K562 (cell line): ENCODE measurements around the gene BCAR1. TPM values are rescaled to one million over a fixed set of nuclear protein-coding genes. Genes with fewer than 3 reads are reported as not detected.

Experiments
- ATAC-seq: fragments of 200-7000 bp; cut with Tn5 transposase; 3 replicates; pipeline ENCODE4 v1.9.1; 2020; ENCODE audit warnings: moderate library complexity
- BruUV-seq: library from RNA; stranded (reverse); fragments of 400-500 nt; replicated peaks from 2 replicates; lab custom pipeline; 2021; lab: Mats Ljungman, UMichigan
- CTCF ChIA-PET: fragments of 300-600 bp; formaldehyde crosslinking; extraction: SDS; loops from one replicate; lab custom pipeline; 2021; ENCODE audit warnings: low intra/inter-chr PET ratio; lab: Yijun Ruan, JAX
- POLR2A ChIA-PET: fragments of 300-600, 350-650 bp; sonication (Branson Sonifier 250); formaldehyde crosslinking; extraction: SDS; loops from one replicate; lab custom pipeline; 2021; ENCODE audit warnings: antibody characterized with exemption, inconsistent platforms; lab: Yijun Ruan, JAX
- DNase-seq, 4 experiments: peaks; one replicate each; pipeline versions ENCODE4 v3.0.0 to v3.0.0-alpha.2; 2011 to 2018; ENCODE audit warnings: low spot score in 3 of 4, mixed read lengths in 3 of 4; ENCODE audit errors: extremely low read depth in 1 of 4
- FAIRE-seq: peaks from 2 replicates; lab custom pipeline; 2011; peaks lifted over from hg19 to GRCh38; lab: Jason Lieb, UNC
- H2AFZ ChIP-seq: 2 replicates; pipeline ENCODE4 v1.6.0; 2011; ENCODE audit warnings: low read depth, low read length, control low read depth, inconsistent platforms
- H3K27ac ChIP-seq: fragments of 200-600 bp; 3 replicates; pipeline ENCODE4 v1.8.0; 2011; ENCODE audit warnings: low read depth, mild to moderate bottlenecking, control low read depth, inconsistent platforms, low read length, moderate library complexity, mixed read lengths; ENCODE audit errors: extremely low read depth
- H3K27me3 ChIP-seq, 2 experiments: fragments of 300-600 bp in 1 of 2; 2 replicates in 1 of 2; 3 replicates in 1 of 2; pipeline versions ENCODE4 v1.6.0 to v1.8.0; 2011; ENCODE audit warnings: inconsistent platforms in 2 of 2, low read length in 2 of 2, mild to moderate bottlenecking in 1 of 2, mixed read lengths in 1 of 2, moderate library complexity in 1 of 2; ENCODE audit not compliant: control insufficient read depth in 2 of 2, insufficient read depth in 2 of 2
- H3K36me3 ChIP-seq: fragments of 300-600 bp; 3 replicates; pipeline ENCODE4 v1.8.0; 2011; ENCODE audit warnings: mild to moderate bottlenecking, low read length, inconsistent platforms; ENCODE audit not compliant: control insufficient read depth, insufficient read depth
- H3K4me1 ChIP-seq, 2 experiments: fragments of 200-600 bp in 1 of 2; replicated peaks in 1 of 2; 2 replicates in 1 of 2; 3 replicates in 1 of 2; pipeline versions ENCODE4 v1.5.1 to v1.8.0; 2011; ENCODE audit warnings: inconsistent platforms in 2 of 2, low read length in 2 of 2, mild to moderate bottlenecking in 1 of 2, mixed read lengths in 1 of 2, moderate library complexity in 1 of 2; ENCODE audit not compliant: control insufficient read depth in 2 of 2, insufficient read depth in 2 of 2
- H3K4me2 ChIP-seq: 2 replicates; pipeline ENCODE4 v1.6.1; 2011; ENCODE audit warnings: low read length, control low read depth, inconsistent platforms, mixed read lengths; ENCODE audit not compliant: insufficient read depth
- H3K4me3 ChIP-seq: fragments of 200-600 bp; sonication (generic), shearing (Covaris generic); 2 replicates; pipeline ENCODE4 v1.5.1; 2016; ENCODE audit warnings: control low read depth, inconsistent platforms
- H3K79me2 ChIP-seq: fragments of 200-600 bp; 3 replicates; pipeline ENCODE4 v1.8.0; 2011; ENCODE audit warnings: low read length, inconsistent platforms; ENCODE audit not compliant: control insufficient read depth, insufficient read depth
- H3K9ac ChIP-seq, 2 experiments: 2 replicates each; pipeline versions ENCODE4 v1.6.0 to v1.6.1; 2011; ENCODE audit warnings: low read depth in 2 of 2, low read length in 2 of 2, control low read depth in 1 of 2, inconsistent platforms in 1 of 2, mild to moderate bottlenecking in 1 of 2, mixed read lengths in 1 of 2; ENCODE audit not compliant: insufficient read depth in 1 of 2
- H3K9me1 ChIP-seq: one replicate; pipeline ENCODE4 v1.6.0; 2011; ENCODE audit warnings: inconsistent platforms, mild to moderate bottlenecking, low read length, moderate library complexity; ENCODE audit not compliant: control insufficient read depth, insufficient read depth
- H3K9me3 ChIP-seq: replicated peaks from 2 replicates; pipeline ENCODE4 v1.5.1; 2011; ENCODE audit warnings: low read depth, low read length, inconsistent platforms; ENCODE audit not compliant: control insufficient read depth, insufficient read depth
- H4K20me1 ChIP-seq: replicated peaks from 2 replicates; pipeline ENCODE4 v1.6.1; 2011; ENCODE audit warnings: low read length, inconsistent platforms, mixed read lengths; ENCODE audit not compliant: control insufficient read depth, insufficient read depth
- ATF1 ChIP-seq, 2 experiments: fragments of 450-650 bp in 1 of 2; IDR thresholded peaks; 2 replicates each; pipeline ENCODE4 v1.6.1; 2016; ENCODE audit warnings: missing compliant biosample characterization in 1 of 2, missing genetic modification characterization in 1 of 2
- YY1 ChIP-seq, 3 experiments: IDR thresholded peaks; 2 replicates each; pipeline ENCODE4 v1.6.1; 2011; ENCODE audit warnings: low read length in 2 of 3, mild to moderate bottlenecking in 2 of 3, moderate library complexity in 2 of 3, borderline replicate concordance in 1 of 3, control low read depth in 1 of 3, low read depth in 1 of 3; ENCODE audit not compliant: insufficient read depth in 3 of 3, insufficient replicate concordance in 2 of 3, control insufficient read depth in 1 of 3, insufficient read length in 1 of 3; ENCODE audit errors: extremely low read depth in 1 of 3
- ZSCAN32 ChIP-seq: fragments of 450-650 bp; formaldehyde crosslinking; IDR thresholded peaks from 2 replicates; pipeline ENCODE4 v1.4.0; 2020; ENCODE audit warnings: mild to moderate bottlenecking, moderate library complexity
- WGBS: fragments of 100-300 bp; shearing (Covaris generic); methylation state at CpG from one replicate; pipeline ENCODE4 v1.1.6; 2016; ENCODE audit warnings: low coverage, mixed read lengths; ENCODE audit not compliant: insufficient coverage; ENCODE audit errors: missing lambda C conversion rate; 5-methylcytosine and 5-hydroxymethylcytosine counted together
- in situ Hi-C: fragments of 300-500 bp; cut with MboI; formaldehyde crosslinking; loops from 4 replicates; pipeline ENCODE4 v1.15.0; 2018; ENCODE audit warnings: inconsistent platforms, mixed read lengths
- intact Hi-C: fragments of 100-400 bp; cut with micrococcal nuclease; formaldehyde crosslinking; loops from 2 replicates; pipeline ENCODE4 v1.14.2; 2022
- polyA plus RNA-seq, 8 experiments: library from polyadenylated mRNA; depleted of rRNA in 4 of 8; stranded (reverse) in 5 of 8; unstranded in 3 of 8; fragments of >200 nt; fragmentation: Nextera tagmentation in 2 of 8; fragmentation: Illumina TruSeq in 1 of 8; extraction: Ambion mirVana in 2 of 8; extraction: Trizol in 1 of 8; gene quantifications; 2 replicates each; pipeline versions ENCODE4 v1.2.1 to v1.2.3, GENCODE V29; 2011 to 2014; ENCODE audit warnings: inconsistent platforms in 1 of 8, missing spikeins in 1 of 8
- total RNA-seq, 7 experiments: library from RNA; depleted of rRNA in 6 of 7; stranded (reverse); fragments of >200 nt in 6 of 7; fragmentation: Illumina TruSeq in 2 of 7; extraction: Trizol in 2 of 7; gene quantifications; 2 replicates each; pipeline versions ENCODE4 v1.2.1 to v1.2.3, GENCODE V29; 2011 to 2021; ENCODE audit warnings: low replicate concordance in 1 of 7
- TF ChIP-seq, protein P1 (sequence below): fragments of 250-450 bp; sonication (Bioruptor Pico); IDR thresholded peaks from 2 replicates; pipeline ENCODE4 v1.5.0; 2020; ENCODE audit warnings: mild to moderate bottlenecking, borderline replicate concordance
- TF ChIP-seq, protein P2 (sequence below): sonication (generic); formaldehyde crosslinking; IDR thresholded peaks from 2 replicates; pipeline ENCODE4 v1.8.0; 2022; ENCODE audit warnings: missing genetic modification reagents, mild to moderate bottlenecking, moderate library complexity, borderline replicate concordance

BCAR1 gene
- total and polyA plus RNA-seq, 9 of the 15 experiments (the other 6 are each of a cell fraction or from before 2014, with no cell fraction given), result 0.10 to 26.3 (median 3.6) TPM

DNA sequence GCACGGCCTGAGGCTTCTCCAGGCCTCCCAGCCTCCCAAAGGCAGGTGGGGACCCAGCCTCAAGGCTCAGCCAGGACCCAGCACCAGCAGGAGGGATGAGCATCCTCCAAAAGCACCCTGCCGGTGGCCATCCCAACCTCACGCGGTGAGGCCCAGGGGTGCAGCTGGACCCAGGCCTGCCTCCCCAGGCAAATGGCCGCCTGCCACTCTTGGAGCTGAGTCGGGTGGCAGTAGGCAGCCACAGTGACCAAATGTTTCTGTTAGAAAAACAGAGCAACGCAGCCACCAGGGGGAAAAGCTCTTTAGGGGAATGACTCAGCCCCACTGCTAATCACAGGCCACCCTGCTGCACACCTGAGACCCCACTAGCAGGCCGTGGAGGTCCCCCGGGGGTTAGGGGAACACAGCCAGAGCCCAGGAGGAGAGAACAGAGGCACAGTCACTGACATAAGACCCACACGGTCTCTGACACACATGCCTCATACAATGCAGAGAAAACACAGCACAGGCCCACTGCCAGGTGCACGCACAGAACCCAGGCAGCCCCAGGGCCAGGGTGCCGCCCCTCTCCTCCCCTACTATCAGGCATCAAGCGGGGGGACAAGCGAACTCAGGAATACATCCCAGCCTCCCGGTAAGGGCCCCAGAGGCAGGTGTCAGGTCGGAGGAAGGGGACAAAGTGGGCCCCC lies 12.4 kb downstream of the BCAR1 start:
- Histone ChIP-seq H3K4me2 (no peak overlapping the region), H4K20me1 (peaks cover 7% of the 10 kb centered on the region; the same call in 1 of the 2 replicates), H3K36me3 (peaks cover 44% of the 10 kb centered on the region; the same call in 2 of the 3 replicates), H3K27ac (no peak overlapping the region), H2AFZ (no peak overlapping the region), H3K9me3 (no peaks in the 10 kb centered on the region), H3K27me3 (no peaks in the 10 kb centered on the region), H3K9me1 (peaks cover 5% of the 10 kb centered on the region), H3K4me1 (peaks cover 0 to 71% of the 10 kb centered on the region in 2 experiments; a peak in 3 of 5 replicates), H3K79me2 (no peaks in the 10 kb centered on the region), H3K9ac (peak overlapping the region in 1 of 2 experiments; percentile 78; a peak in 2 of 4 replicates), H3K4me3 (no peak overlapping the region)
- ATAC-seq (no peak), DNase-seq (no peak), FAIRE-seq (no peak)
- POLR2A ChIA-PET, result interaction anchor here (0.6 kb wide), 1 partner anchor 12 kb away, joined by 3 read pairs; no protein-coding TSS in a partner anchor
- intact Hi-C loops (no loop called here), in situ Hi-C loops (no loop called here)
- CTCF ChIA-PET, result no interaction called here
- whole genome bisulfite sequencing, result 61% methylated on average over 9 of the region's 16 CpGs
- BruUV-seq, result no TSS peak
- TF ChIP-seq, protein P1, sequence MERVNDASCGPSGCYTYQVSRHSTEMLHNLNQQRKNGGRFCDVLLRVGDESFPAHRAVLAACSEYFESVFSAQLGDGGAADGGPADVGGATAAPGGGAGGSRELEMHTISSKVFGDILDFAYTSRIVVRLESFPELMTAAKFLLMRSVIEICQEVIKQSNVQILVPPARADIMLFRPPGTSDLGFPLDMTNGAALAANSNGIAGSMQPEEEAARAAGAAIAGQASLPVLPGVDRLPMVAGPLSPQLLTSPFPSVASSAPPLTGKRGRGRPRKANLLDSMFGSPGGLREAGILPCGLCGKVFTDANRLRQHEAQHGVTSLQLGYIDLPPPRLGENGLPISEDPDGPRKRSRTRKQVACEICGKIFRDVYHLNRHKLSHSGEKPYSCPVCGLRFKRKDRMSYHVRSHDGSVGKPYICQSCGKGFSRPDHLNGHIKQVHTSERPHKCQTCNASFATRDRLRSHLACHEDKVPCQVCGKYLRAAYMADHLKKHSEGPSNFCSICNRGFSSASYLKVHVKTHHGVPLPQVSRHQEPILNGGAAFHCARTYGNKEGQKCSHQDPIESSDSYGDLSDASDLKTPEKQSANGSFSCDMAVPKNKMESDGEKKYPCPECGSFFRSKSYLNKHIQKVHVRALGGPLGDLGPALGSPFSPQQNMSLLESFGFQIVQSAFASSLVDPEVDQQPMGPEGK (CRISPR knock-in tag), result no peak
- TF ChIP-seq, protein P2, sequence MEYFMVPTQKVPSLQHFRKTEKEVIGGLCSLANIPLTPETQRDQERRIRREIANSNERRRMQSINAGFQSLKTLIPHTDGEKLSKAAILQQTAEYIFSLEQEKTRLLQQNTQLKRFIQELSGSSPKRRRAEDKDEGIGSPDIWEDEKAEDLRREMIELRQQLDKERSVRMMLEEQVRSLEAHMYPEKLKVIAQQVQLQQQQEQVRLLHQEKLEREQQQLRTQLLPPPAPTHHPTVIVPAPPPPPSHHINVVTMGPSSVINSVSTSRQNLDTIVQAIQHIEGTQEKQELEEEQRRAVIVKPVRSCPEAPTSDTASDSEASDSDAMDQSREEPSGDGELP (CRISPR knock-in tag), result 0 out of 2 replicates have a peak, but pooled peaks have one; percentile 15
- TF ChIP-seq YY1 (IDR thresholded peaks at IDR 0.05; ENCODE audit: borderline replicate concordance in 1 of 3, control insufficient read depth in 1 of 3, extremely low read depth in 1 of 3, insufficient read depth in 3 of 3, insufficient read length in 1 of 3, insufficient replicate concordance in 2 of 3, low read depth in 1 of 3, low read length in 2 of 3) (peak in 1 of 3 experiments; percentile 35), ZSCAN32 (CRISPR knock-in tag) (no peak), ATF1 (CRISPR knock-in tag; IDR thresholded peaks at IDR 0.05) (no peak), ATF1 (tag; IDR thresholded peaks at IDR 0.05) (no peak)
